Measurements from ENCODE around the gene CEP126.

CEP126 gene

DNA sequence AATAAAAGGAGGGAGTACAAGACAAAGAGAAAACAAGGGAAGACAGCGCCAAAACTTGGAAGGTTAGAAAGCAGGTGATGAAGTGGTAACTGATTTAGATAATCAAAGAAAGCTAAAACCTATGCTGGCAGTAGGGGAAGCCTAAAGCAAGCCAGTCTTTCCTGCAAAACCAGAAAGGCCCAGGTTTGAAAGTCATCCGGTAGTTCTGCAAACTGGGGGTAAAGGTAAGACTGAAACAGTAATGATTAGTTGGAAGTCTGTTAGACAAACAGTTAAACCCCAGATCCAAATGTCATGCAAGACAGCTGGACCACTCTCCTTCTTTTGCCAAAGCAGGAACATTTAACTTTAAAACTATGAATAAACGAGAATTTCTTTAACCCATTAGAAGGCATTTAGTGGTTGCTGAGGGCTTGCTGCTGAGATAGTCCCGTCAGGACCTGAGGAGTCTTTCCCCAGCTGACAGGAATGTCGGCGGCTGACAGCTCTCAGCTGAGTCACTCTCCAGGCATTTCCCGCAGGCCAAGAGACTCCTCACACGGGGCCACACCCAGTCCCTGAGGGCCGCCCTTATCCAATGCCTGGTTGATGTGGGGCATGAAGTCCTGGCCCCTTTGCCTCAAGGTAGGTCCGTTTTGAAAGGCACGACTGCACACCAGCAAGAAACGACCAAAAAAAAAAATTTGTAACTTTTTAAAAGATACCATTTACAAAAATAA, 96.1 kb downstream of the CEP126 start:
- no peak for DNase-seq

GRCh38 chr11:102012946-102013345, 98.1 kb downstream of the CEP126 start:
- no peak for DNase-seq

- no peak for DNase-seq
Measured at GRCh38 chr11:102014756-102015155, 99.9 kb downstream of the CEP126 start.

GRCh38 chr11:102017026-102017425, 102.2 kb downstream of the CEP126 start:
- DNase-seq: no peak

DNA sequence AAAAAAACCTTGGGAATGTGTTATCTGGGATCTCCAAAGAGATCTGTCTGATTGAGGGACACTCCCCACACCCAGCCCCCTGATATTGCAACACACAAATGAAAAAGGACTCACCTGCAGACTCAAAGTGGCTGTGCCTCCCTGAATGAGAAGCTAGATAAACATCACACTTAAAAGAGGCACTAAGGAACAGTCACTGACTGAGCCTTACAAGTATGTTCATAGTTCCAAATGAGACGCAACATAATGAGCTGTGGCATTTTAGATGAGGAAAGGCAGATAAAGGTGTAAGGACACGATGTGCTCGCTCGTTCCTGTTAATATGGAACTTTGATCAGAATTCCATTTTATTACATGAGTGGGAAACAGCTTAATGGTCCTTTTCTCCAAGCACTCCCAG, 111.4 kb downstream of the CEP126 start:
- DNase-seq: no peak

- DNase-seq: no peak
Measured at GRCh38 chr11:102026959-102027358, 112.1 kb downstream of the CEP126 start.

GRCh38 chr11:102036757-102037156, 121.9 kb downstream of the CEP126 start:
- DNase-seq: no peak

DNA sequence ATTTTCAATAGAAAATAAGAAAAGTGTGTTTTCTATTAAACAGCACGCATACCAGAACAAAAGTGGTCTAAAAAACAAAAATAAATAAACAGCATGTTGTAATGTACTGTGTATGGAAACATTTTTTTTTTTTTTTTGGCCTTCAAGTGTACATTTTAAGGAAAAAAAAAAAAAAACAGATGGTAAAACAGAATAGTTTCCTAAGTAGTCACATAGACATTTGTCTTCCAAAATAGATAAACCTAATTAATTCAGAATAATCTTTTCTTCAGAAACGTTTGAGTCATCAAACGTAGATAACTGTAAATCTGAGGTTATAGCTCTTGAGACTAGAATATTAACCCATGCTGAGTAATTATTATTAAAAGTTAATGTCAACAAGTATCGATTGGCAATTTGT, 132.0 kb downstream of the CEP126 start:
- DNase-seq: no peak

DNA sequence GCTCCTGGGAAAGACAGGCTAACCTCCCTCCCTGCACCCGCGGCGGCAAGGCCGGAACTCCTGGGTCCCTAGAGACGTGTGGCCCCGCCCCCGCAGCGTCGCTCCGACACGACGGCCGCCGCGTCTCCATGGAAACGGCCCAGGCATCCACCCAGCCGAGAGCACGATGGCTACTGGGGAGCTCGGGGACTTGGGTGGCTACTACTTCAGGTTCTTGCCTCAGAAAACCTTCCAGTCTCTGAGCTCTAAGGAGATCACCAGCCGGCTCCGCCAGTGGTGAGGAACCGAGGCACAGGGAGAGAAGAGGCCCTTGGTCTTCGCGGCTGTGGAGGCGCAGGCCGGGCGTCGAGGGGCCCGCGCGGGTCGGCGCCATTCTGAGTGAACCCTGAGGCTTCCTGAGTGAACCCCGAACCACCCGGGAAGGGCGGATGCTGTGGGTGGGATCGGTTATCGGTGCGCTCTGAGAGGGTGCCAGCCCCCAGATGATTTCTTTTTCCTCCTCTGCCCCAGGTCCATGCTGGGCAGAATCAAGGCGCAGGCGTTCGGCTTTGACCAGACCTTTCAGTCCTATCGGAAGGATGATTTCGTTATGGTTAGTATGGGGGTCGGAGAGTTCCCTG, 132.6 kb downstream of the CEP126 start, which contains the start of gene CFAP300:
Gene CFAP300 (plus strand): TSS at position 133 of the 620 bp plus-strand sequence. CDS start 34 bp downstream, at position 167.
- DNase-seq: peak; percentile 22
